Measurements from ENCODE around the gene SNX30.

- TF ChIP-seq EZH2 (IDR thresholded peaks at IDR 0.05; ENCODE audit: borderline replicate concordance, low read length) = no peak
- no peak for TF ChIP-seq CTCF (IDR thresholded peaks at IDR 0.05; ENCODE audit: low read length)
These were observed 2.0 kb downstream of the SNX30 start for GRCh38 chr9:112752334-112753125.
